PC-3 (cell line): ENCODE results near the gene PLEK2. TPM values are rescaled to one million over a fixed set of nuclear protein-coding genes. Genes with fewer than 3 reads are reported as not detected.
A peak's percentile ranks its signal among the peaks of the same experiment; 100 is the strongest.

ENCODE experiments used
- ATAC-seq: fragments of 200-7000 bp; cut with Tn5 transposase; 2 replicates; pipeline ENCODE4 v1.9.1; 2020; ENCODE audit warnings: mild to moderate bottlenecking, moderate library complexity
- BruUV-seq: library from RNA; stranded (reverse); fragments of 400-500 nt; replicated peaks from 2 replicates; lab custom pipeline; 2021; lab: Mats Ljungman, UMichigan
- CTCF ChIA-PET: fragments of 300-600 bp; sonication (Branson Sonifier 250); formaldehyde crosslinking; loops from one replicate; lab custom pipeline; 2022; ENCODE audit warnings: antibody characterized with exemption; lab: Charles Lee
- POLR2A ChIA-PET: fragments of 300-600 bp; sonication (Branson Sonifier 250); formaldehyde crosslinking; loops from one replicate; lab custom pipeline; 2022; ENCODE audit warnings: antibody characterized with exemption; ENCODE audit not compliant: unreplicated experiment; lab: Charles Lee
- DNase-seq: peaks from one replicate; pipeline ENCODE4 v3.0.0-alpha.2; 2015
- H2AFZ ChIP-seq: fragments of 300-600 bp; sonication (generic); 2 replicates; pipeline ENCODE4 v1.6.0; 2016; ENCODE audit warnings: antibody characterized with exemption, low read length
- H3F3A ChIP-seq: fragments of 300-600 bp; sonication (generic); one replicate; pipeline ENCODE4 v1.6.0; 2017; ENCODE audit warnings: antibody characterized with exemption, low read length, control low read depth, mild to moderate bottlenecking; ENCODE audit not compliant: unreplicated experiment
- H3K27ac ChIP-seq: fragments of 300-600 bp; sonication (generic); 2 replicates; pipeline ENCODE4 v1.5.1; 2016; ENCODE audit warnings: mild to moderate bottlenecking, low read length
- H3K27me3 ChIP-seq: fragments of 300-600 bp; sonication (generic); 2 replicates; pipeline ENCODE4 v1.6.1; 2016; ENCODE audit warnings: low read length, mixed read lengths
- H3K36me3 ChIP-seq: fragments of 300-600 bp; sonication (generic); 2 replicates; pipeline ENCODE4 v1.6.1; 2016; ENCODE audit warnings: low read depth, mixed run types, low read length, mixed read lengths
- H3K4me1 ChIP-seq: fragments of 300-600 bp; sonication (generic); 2 replicates; pipeline ENCODE4 v1.5.1; 2016; ENCODE audit warnings: low read length; ENCODE audit not compliant: insufficient read depth
- H3K4me2 ChIP-seq: fragments of 300-600 bp; sonication (generic); 2 replicates; pipeline ENCODE4 v1.6.0; 2016; ENCODE audit warnings: low read length
- H3K4me3 ChIP-seq: fragments of 300-600 bp; sonication (generic); 2 replicates; pipeline ENCODE4 v1.5.1; 2016; ENCODE audit warnings: mild to moderate bottlenecking, low read length, mixed read lengths
- H3K79me2 ChIP-seq: fragments of 300-600 bp; sonication (generic); 2 replicates; pipeline ENCODE4 v1.6.1; 2017; ENCODE audit warnings: low read length, mixed read lengths
- H3K9ac ChIP-seq: fragments of 300-600 bp; sonication (generic); 2 replicates; pipeline ENCODE4 v1.6.0; 2016; ENCODE audit warnings: mild to moderate bottlenecking, low read length
- H3K9me2 ChIP-seq: fragments of 300-600 bp; sonication (generic); replicated peaks from 2 replicates; pipeline ENCODE4 v1.6.1; 2016; ENCODE audit warnings: mixed run types, low read length, mixed read lengths
- H3K9me3 ChIP-seq: fragments of 300-600 bp; sonication (generic); 2 replicates; pipeline ENCODE4 v1.6.1; 2016; ENCODE audit warnings: low read length, mixed read lengths
- H4K20me1 ChIP-seq: fragments of 300-600 bp; sonication (generic); 2 replicates; pipeline ENCODE4 v1.6.1; 2016; ENCODE audit warnings: low read length, mixed read lengths
- CTCF ChIP-seq: fragments of 300-600 bp; sonication (generic); conservative IDR thresholded peaks from 2 replicates; pipeline ENCODE4 v1.5.1; 2017; ENCODE audit warnings: antibody characterized with exemption, low read depth, mild to moderate bottlenecking, low read length
- EZH2 ChIP-seq: fragments of 300-600 bp; sonication (generic); IDR thresholded peaks from one replicate; pipeline ENCODE4 v1.6.1; 2017; ENCODE audit warnings: antibody characterized with exemption, mild to moderate bottlenecking, low read length; ENCODE audit not compliant: unreplicated experiment
- EZH2phosphoT487 ChIP-seq: fragments of 300-600 bp; sonication (generic); IDR thresholded peaks from 2 replicates; pipeline ENCODE4 v1.6.1; 2018; ENCODE audit warnings: mild to moderate bottlenecking, antibody characterized with exemption, low read length, borderline replicate concordance
- intact Hi-C: fragments of 100-400 bp; cut with micrococcal nuclease; formaldehyde crosslinking; loops from 2 replicates; pipeline ENCODE4 v1.9.0; 2023
- total RNA-seq: library from RNA; depleted of rRNA; stranded (reverse); fragments of >200 nt; gene quantifications from 2 replicates; pipeline ENCODE4 v1.2.3, GENCODE V29; 2014

PLEK2 gene
- total RNA-seq, 1 experiment from 2014 or later = 48.0 TPM

- no peaks in the 10 kb centered on the region for H3F3A ChIP-seq
- ChIA-PET CTCF (no interaction called here), POLR2A (no interaction called here)
- H3K4me1 ChIP-seq = peaks cover 4% of the 10 kb centered on the region; the same call in 1 of the 2 replicates
- H3K4me3 ChIP-seq = no peak overlapping the region
- H3K27ac ChIP-seq = no peak overlapping the region
- TF ChIP-seq EZH2 (no peak), CTCF (no peak), EZH2phosphoT487 (no peak)
- H3K9me3 ChIP-seq = no peaks in the 10 kb centered on the region
- no peak overlapping the region for H2AFZ ChIP-seq
- no peaks in the 10 kb centered on the region for H3K9me2 ChIP-seq
- BruUV-seq = no TSS peak
- ATAC-seq (no peak), DNase-seq (no peak)
- H3K79me2 ChIP-seq = no peaks in the 10 kb centered on the region
- H3K27me3 ChIP-seq = no peaks in the 10 kb centered on the region
- no peaks in the 10 kb centered on the region for H3K36me3 ChIP-seq
- H3K9ac ChIP-seq = no peak overlapping the region
- H4K20me1 ChIP-seq = no peaks in the 10 kb centered on the region
- intact Hi-C loops = no loop called here
- no peak overlapping the region for H3K4me2 ChIP-seq
Observed at GRCh38 chr14:67441256-67441655, 29.3 kb upstream of the PLEK2 start.

- BruUV-seq = no TSS peak
- no peak overlapping the region for H3K27ac ChIP-seq
Observed at GRCh38 chr14:67440513-67440912, 28.5 kb upstream of the PLEK2 start.

More at GRCh38 chr14:67440513-67440912, 28.5 kb upstream of the PLEK2 start:
- Histone ChIP-seq H3K9ac (no peak overlapping the region), H3K9me3 (no peaks in the 10 kb centered on the region), H3K4me1 (peaks cover 4% of the 10 kb centered on the region; the same call in 1 of the 2 replicates), H3F3A (no peaks in the 10 kb centered on the region), H3K9me2 (no peaks in the 10 kb centered on the region), H3K27me3 (0 out of 2 replicates have a peak, but pooled peaks cover 3% of the 10 kb centered on the region), H3K4me3 (no peak overlapping the region), H2AFZ (0 out of 2 replicates have a peak overlapping the region, but pooled peaks have one; percentile 1), H4K20me1 (no peaks in the 10 kb centered on the region), H3K79me2 (no peaks in the 10 kb centered on the region), H3K36me3 (no peaks in the 10 kb centered on the region), H3K4me2 (peak overlapping the region; percentile 16)
- DNase-seq = peak; percentile 40
- ATAC-seq = peak; percentile 14; the same call in 1 of the 2 replicates
- CTCF ChIA-PET = no interaction called here
- intact Hi-C loops = no loop called here
- POLR2A ChIA-PET = no interaction called here
- no peak for TF ChIP-seq EZH2
- no peak for TF ChIP-seq CTCF
- TF ChIP-seq EZH2phosphoT487 = no peak
